Caco-2 (cell line): Measurements from ENCODE around the gene HAND1. TPM values are rescaled to one million over a fixed set of nuclear protein-coding genes. Genes with fewer than 3 reads are reported as not detected.

ENCODE experiments used
- BruUV-seq: library from RNA; stranded (reverse); fragments of 400-500 nt; replicated peaks from 2 replicates; lab custom pipeline; 2021; lab: Mats Ljungman, UMichigan
- CTCF ChIA-PET: fragments of 300-600 bp; sonication (Branson Sonifier 250); formaldehyde crosslinking; loops from one replicate; lab custom pipeline; 2022; ENCODE audit warnings: antibody characterized with exemption; lab: Charles Lee
- POLR2A ChIA-PET: fragments of 300-600 bp; sonication (Branson Sonifier 250); formaldehyde crosslinking; loops from one replicate; lab custom pipeline; 2022; ENCODE audit warnings: antibody characterized with exemption; lab: Charles Lee
- DNase-seq, 2 experiments: peaks; one replicate each; pipeline versions ENCODE4 v3.0.0 to v3.0.0-alpha.2; 2020 to 2022
- H3K27me3 ChIP-seq: replicated peaks from 2 replicates; pipeline ENCODE4 v1.6.0; 2011; ENCODE audit warnings: low read length; ENCODE audit not compliant: control insufficient read depth, insufficient read depth
- H3K36me3 ChIP-seq: 2 replicates; pipeline ENCODE4 v1.5.1; 2011; ENCODE audit warnings: low read length; ENCODE audit not compliant: control insufficient read depth, insufficient read depth
- H3K4me1 ChIP-seq: fragments of 250-450 bp; sonication (Bioruptor Pico); 2 replicates; pipeline ENCODE4 v1.5.1; 2020; ENCODE audit warnings: mild to moderate bottlenecking
- H3K4me3 ChIP-seq: 2 replicates; pipeline ENCODE4 v1.5.1; 2011; ENCODE audit warnings: low read depth, mild to moderate bottlenecking, control low read depth, low read length
- H3K9me3 ChIP-seq: fragments of 250-450 bp; sonication (Bioruptor Pico); 2 replicates; pipeline ENCODE4 v1.5.1; 2020; ENCODE audit warnings: mild to moderate bottlenecking, moderate library complexity
- H3K27ac Mint-ChIP-seq: one replicate; pipeline ENCODE4 v1.8.0; 2022; ENCODE audit warnings: mixed read lengths; ENCODE audit not compliant: unreplicated experiment
- H3K27me3 Mint-ChIP-seq: one replicate; pipeline ENCODE4 v1.8.0; 2022; ENCODE audit warnings: mixed read lengths; ENCODE audit not compliant: insufficient read depth, unreplicated experiment
- H3K36me3 Mint-ChIP-seq: one replicate; pipeline ENCODE4 v1.8.0; 2022; ENCODE audit warnings: mild to moderate bottlenecking, mixed read lengths; ENCODE audit not compliant: insufficient read depth, unreplicated experiment
- H3K4me1 Mint-ChIP-seq: one replicate; pipeline ENCODE4 v1.8.0; 2022; ENCODE audit warnings: low read depth, mixed read lengths; ENCODE audit not compliant: unreplicated experiment
- H3K4me3 Mint-ChIP-seq: one replicate; pipeline ENCODE4 v1.8.0; 2022; ENCODE audit warnings: mild to moderate bottlenecking, moderate library complexity, mixed read lengths; ENCODE audit not compliant: unreplicated experiment
- H3K9me3 Mint-ChIP-seq: one replicate; pipeline ENCODE4 v1.8.0; 2022; ENCODE audit warnings: mixed read lengths; ENCODE audit not compliant: unreplicated experiment
- intact Hi-C: fragments of 100-400 bp; cut with micrococcal nuclease; formaldehyde crosslinking; loops from one replicate; pipeline ENCODE4 v1.10.0; 2022; ENCODE audit not compliant: unreplicated experiment
- total RNA-seq: library from RNA; stranded (reverse); gene quantifications from 2 replicates; pipeline ENCODE4 v1.2.3, GENCODE V29; 2022
- TF ChIP-seq, protein P1 (sequence below), 2 experiments: fragments of 200-600 bp in 1 of 2; IDR thresholded peaks; 1 replicate in 1 of 2; 2 replicates in 1 of 2; pipeline versions ENCODE4 v1.5.1 to v1.8.0; 2011 to 2022; ENCODE audit warnings: antibody characterized with exemption in 1 of 2, control low read depth in 1 of 2, inconsistent platforms in 1 of 2, low read depth in 1 of 2, low read length in 1 of 2, mild to moderate bottlenecking in 1 of 2, moderate library complexity in 1 of 2; ENCODE audit not compliant: insufficient read depth in 1 of 2, severe bottlenecking in 1 of 2, unreplicated experiment in 1 of 2

Gene HAND1
- total RNA-seq, 1 experiment from 2014 or later, result 0.45 TPM

DNA sequence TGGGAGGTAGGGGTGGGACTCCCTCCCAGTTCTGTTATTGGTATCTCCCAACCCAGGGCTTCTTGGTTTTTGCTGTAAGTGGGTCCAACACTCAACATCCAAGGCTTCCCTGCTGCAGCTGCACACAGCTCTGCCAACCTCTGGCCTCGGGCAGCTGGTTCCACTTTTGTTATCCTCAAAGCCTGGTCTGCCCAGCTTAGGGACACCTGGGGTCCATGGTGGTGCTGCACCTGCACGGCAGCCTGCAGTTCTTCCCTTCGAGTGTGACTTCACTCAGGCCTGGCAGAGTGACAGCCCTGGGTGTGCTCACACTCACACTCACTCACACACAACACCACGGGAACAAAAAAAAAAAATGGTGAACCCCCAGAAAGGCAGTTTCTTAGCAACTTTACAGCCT is 47.6 kb downstream of the HAND1 start:
- Histone ChIP-seq H3K4me3 (no peak overlapping the region), H3K9me3 (no peaks in the 10 kb centered on the region), H3K27me3 (no peaks in the 10 kb centered on the region), H3K4me1 (no peaks in the 10 kb centered on the region), H3K36me3 (no peaks in the 10 kb centered on the region)
- Mint-ChIP-seq H3K4me1 (no peaks in the 10 kb centered on the region), H3K4me3 (no peak overlapping the region), H3K27me3 (no peaks in the 10 kb centered on the region), H3K9me3 (no peaks in the 10 kb centered on the region), H3K27ac (no peak overlapping the region), H3K36me3 (no peaks in the 10 kb centered on the region)
- POLR2A ChIA-PET, result no interaction called here
- DNase-seq, result no peak
- intact Hi-C loops, result no loop called here
- BruUV-seq, result no TSS peak
- TF ChIP-seq, protein P1, sequence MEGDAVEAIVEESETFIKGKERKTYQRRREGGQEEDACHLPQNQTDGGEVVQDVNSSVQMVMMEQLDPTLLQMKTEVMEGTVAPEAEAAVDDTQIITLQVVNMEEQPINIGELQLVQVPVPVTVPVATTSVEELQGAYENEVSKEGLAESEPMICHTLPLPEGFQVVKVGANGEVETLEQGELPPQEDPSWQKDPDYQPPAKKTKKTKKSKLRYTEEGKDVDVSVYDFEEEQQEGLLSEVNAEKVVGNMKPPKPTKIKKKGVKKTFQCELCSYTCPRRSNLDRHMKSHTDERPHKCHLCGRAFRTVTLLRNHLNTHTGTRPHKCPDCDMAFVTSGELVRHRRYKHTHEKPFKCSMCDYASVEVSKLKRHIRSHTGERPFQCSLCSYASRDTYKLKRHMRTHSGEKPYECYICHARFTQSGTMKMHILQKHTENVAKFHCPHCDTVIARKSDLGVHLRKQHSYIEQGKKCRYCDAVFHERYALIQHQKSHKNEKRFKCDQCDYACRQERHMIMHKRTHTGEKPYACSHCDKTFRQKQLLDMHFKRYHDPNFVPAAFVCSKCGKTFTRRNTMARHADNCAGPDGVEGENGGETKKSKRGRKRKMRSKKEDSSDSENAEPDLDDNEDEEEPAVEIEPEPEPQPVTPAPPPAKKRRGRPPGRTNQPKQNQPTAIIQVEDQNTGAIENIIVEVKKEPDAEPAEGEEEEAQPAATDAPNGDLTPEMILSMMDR (IDR thresholded peaks at IDR 0.05; ENCODE audit: insufficient read depth in 1 of 2, low read depth in 1 of 2, low read length in 1 of 2, severe bottlenecking in 1 of 2, unreplicated experiment in 1 of 2), result no peak
- CTCF ChIA-PET, result no interaction called here

DNA sequence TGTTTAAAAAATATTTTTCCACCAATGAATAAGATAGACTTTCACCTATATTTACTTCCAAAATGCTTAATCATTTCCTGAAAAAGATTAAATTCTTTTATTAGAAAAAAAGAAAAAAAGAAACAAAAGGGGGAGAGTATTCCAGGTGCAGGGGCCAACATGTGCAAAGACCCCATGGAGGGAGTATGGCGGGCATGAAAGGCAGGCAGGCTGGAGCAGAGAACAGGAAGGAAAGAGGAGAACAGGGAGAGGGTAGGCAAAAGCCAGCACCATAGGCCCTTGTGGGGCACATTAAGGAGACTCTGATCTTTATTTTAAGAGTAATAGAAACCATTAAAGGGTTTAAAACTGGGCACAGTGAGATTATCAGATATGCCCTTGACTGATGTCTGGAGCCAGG is 48.7 kb downstream of the HAND1 start:
- no peaks in the 10 kb centered on the region for H3K36me3 ChIP-seq
- CTCF ChIA-PET, result interaction anchor here (0.6 kb wide), 1 partner anchor 33 kb away, joined by 10 read pairs; no protein-coding TSS in a partner anchor
- H3K27ac Mint-ChIP-seq, result no peak overlapping the region
- no peak for DNase-seq
- intact Hi-C loops, result no loop called here
- no peak overlapping the region for H3K4me3 Mint-ChIP-seq
- no peaks in the 10 kb centered on the region for H3K9me3 Mint-ChIP-seq
- H3K4me1 Mint-ChIP-seq, result no peaks in the 10 kb centered on the region
- no peak overlapping the region for H3K4me3 ChIP-seq
- H3K36me3 Mint-ChIP-seq, result no peaks in the 10 kb centered on the region
- POLR2A ChIA-PET, result no interaction called here
- no TSS peak for BruUV-seq
- H3K27me3 Mint-ChIP-seq, result no peaks in the 10 kb centered on the region
- H3K9me3 ChIP-seq, result no peaks in the 10 kb centered on the region
- TF ChIP-seq, protein P1 (IDR thresholded peaks at IDR 0.05; ENCODE audit: insufficient read depth in 1 of 2, low read depth in 1 of 2, low read length in 1 of 2, severe bottlenecking in 1 of 2, unreplicated experiment in 1 of 2), result no peak
- H3K4me1 ChIP-seq, result no peaks in the 10 kb centered on the region
- H3K27me3 ChIP-seq, result no peaks in the 10 kb centered on the region

DNA sequence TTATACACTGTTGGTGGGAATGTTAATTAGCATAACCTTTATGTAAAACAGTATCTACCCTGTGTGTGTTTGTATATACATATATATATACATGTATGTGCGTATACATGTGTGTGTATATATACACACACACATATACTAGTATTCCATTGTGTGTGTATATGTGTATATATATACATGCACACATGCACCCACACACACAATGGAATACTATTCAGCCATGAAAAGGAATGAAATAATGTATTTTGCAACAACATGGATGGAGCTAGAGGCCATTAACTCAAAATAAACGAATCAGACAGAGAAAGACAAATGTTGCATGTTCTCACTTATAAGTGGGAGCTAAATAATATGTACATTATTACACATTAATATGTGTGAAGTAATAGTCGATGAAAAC is 49.8 kb downstream of the HAND1 start:
- Mint-ChIP-seq H3K27me3 (no peaks in the 10 kb centered on the region), H3K9me3 (no peaks in the 10 kb centered on the region), H3K4me3 (no peak overlapping the region), H3K36me3 (no peaks in the 10 kb centered on the region), H3K4me1 (no peaks in the 10 kb centered on the region), H3K27ac (no peak overlapping the region)
- CTCF ChIA-PET, result interaction anchor here (0.6 kb wide), 1 partner anchor 358 kb away, joined by 4 read pairs; no protein-coding TSS in a partner anchor
- intact Hi-C loops, result no loop called here
- BruUV-seq, result no TSS peak
- TF ChIP-seq, protein P1 (IDR thresholded peaks at IDR 0.05; ENCODE audit: insufficient read depth in 1 of 2, low read depth in 1 of 2, low read length in 1 of 2, severe bottlenecking in 1 of 2, unreplicated experiment in 1 of 2), result no peak
- no peak for DNase-seq
- Histone ChIP-seq H3K4me1 (no peaks in the 10 kb centered on the region), H3K27me3 (no peaks in the 10 kb centered on the region), H3K4me3 (no peak overlapping the region), H3K9me3 (no peaks in the 10 kb centered on the region), H3K36me3 (no peaks in the 10 kb centered on the region)
- POLR2A ChIA-PET, result no interaction called here

Other genes with a start within 250 kb of the HAND1 start
- gene SAP30L, start 32.2 kb downstream of the HAND1 start, total RNA-seq, result 30.5 and 32.5 TPM in 2 replicates